Gastroesophageal sphincter (tissue), 4 donors: ENCODE measurements around the gene MCC. TPM values are rescaled to one million over a fixed set of nuclear protein-coding genes. Genes with fewer than 3 reads are reported as not detected.

Experiments
- ATAC-seq: fragments of 150-250 bp; one replicate; pipeline ENCODE4 v1.9.1; 2016; ENCODE audit warnings: mild to moderate bottlenecking, moderate library complexity
- H3K27ac ChIP-seq, 4 donors: fragments of 200-600 bp; sonication (generic) in 3 of 4; 1 replicate in 3 of 4; 2 replicates in 1 of 4; pipeline ENCODE4 v1.5.1; 2016 to 2019
- H3K27me3 ChIP-seq: fragments of 200-600 bp; sonication (generic); one replicate; pipeline ENCODE4 v1.5.1; 2019
- H3K36me3 ChIP-seq, 2 donors: fragments of 200-600 bp; sonication (generic); one replicate each; pipeline ENCODE4 v1.5.1; 2019; ENCODE audit warnings: control low read depth in 1 of 2
- H3K4me1 ChIP-seq, 3 donors: fragments of 200-600 bp; sonication (generic); 1 replicate in 2 of 3; 2 replicates in 1 of 3; pipeline ENCODE4 v1.5.1; 2016 to 2019; ENCODE audit warnings: control low read depth in 2 of 3
- H3K4me3 ChIP-seq, 2 donors: fragments of 200-600 bp; sonication (generic); one replicate each; pipeline ENCODE4 v1.5.1; 2019; ENCODE audit warnings: mild to moderate bottlenecking in 1 of 2, moderate library complexity in 1 of 2
- H3K9me3 ChIP-seq, 3 donors: fragments of 200-600 bp; sonication (generic); one replicate each; pipeline ENCODE4 v1.5.1; 2017 to 2019; ENCODE audit warnings: control low read depth in 2 of 3
- EP300 ChIP-seq: sonication (generic); formaldehyde crosslinking; IDR thresholded peaks from one replicate; pipeline ENCODE4 v1.6.1; 2017; ENCODE audit warnings: antibody characterized with exemption, mild to moderate bottlenecking
- POLR2A ChIP-seq, 2 donors: fragments of 450-650 bp; IDR thresholded peaks; one replicate each; pipeline ENCODE4 v1.6.1; 2017; ENCODE audit warnings: antibody characterized with exemption in 2 of 2, mild to moderate bottlenecking in 2 of 2, moderate library complexity in 1 of 2
- POLR2AphosphoS5 ChIP-seq: sonication (generic); formaldehyde crosslinking; IDR thresholded peaks from one replicate; pipeline ENCODE4 v1.6.1; 2017; ENCODE audit warnings: antibody characterized with exemption
- WGBS, 2 donors: methylation state at CpG; one replicate each; pipeline ENCODE4 v1.1.5; 2018; ENCODE audit warnings: low coverage in 1 of 2; 5-methylcytosine and 5-hydroxymethylcytosine counted together
- total RNA-seq, 4 donors: library from RNA; depleted of rRNA; stranded (reverse); fragments of >200 nt; gene quantifications; one replicate each; pipeline ENCODE4 v1.1.0, GENCODE V29; 2016
- TF ChIP-seq, protein P1 (sequence below), 4 experiments: fragments of 200-600 bp in 2 of 4; fragments of 450-650 bp in 2 of 4; sonication (generic) in 1 of 4; IDR thresholded peaks; one replicate each; pipeline ENCODE4 v1.5.1; 2017 to 2019; ENCODE audit warnings: antibody characterized with exemption in 4 of 4, mild to moderate bottlenecking in 2 of 4, moderate library complexity in 2 of 4

MCC gene
- total RNA-seq, 4 donors from 2014 or later, result 20.5 to 28.7 (median 23.5) TPM

- H3K4me1 ChIP-seq, result peaks cover 0 to 16% (median 3%) of the 10 kb centered on the region in 3 donors
- H3K9me3 ChIP-seq, result no peaks in the 10 kb centered on the region
- 94 to 97% methylated on average over 5 to 6 of the region's 8 CpGs for WGBS, 2 donors
- ATAC-seq, result no peak
- no peaks in the 10 kb centered on the region for H3K27me3 ChIP-seq
- TF ChIP-seq POLR2AphosphoS5, result no peak
- no peak for TF ChIP-seq POLR2A (IDR thresholded peaks at IDR 0.05)
- TF ChIP-seq EP300, result no peak
- H3K27ac ChIP-seq, result no peak overlapping the region
- H3K4me3 ChIP-seq, result no peak overlapping the region
- no peaks in the 10 kb centered on the region for H3K36me3 ChIP-seq
Observed at GRCh38 chr5:113202287-113202686, 286.0 kb downstream of the MCC start.

GRCh38 chr5:113201715-113202114 lies 286.5 kb downstream of the MCC start:
- H3K9me3 ChIP-seq, result no peaks in the 10 kb centered on the region
- WGBS, 2 donors, result 63 to 80% methylated on average over 5 of the region's 5 CpGs
- ATAC-seq, result no peak
- no peak overlapping the region for H3K27ac ChIP-seq
- TF ChIP-seq, protein P1, sequence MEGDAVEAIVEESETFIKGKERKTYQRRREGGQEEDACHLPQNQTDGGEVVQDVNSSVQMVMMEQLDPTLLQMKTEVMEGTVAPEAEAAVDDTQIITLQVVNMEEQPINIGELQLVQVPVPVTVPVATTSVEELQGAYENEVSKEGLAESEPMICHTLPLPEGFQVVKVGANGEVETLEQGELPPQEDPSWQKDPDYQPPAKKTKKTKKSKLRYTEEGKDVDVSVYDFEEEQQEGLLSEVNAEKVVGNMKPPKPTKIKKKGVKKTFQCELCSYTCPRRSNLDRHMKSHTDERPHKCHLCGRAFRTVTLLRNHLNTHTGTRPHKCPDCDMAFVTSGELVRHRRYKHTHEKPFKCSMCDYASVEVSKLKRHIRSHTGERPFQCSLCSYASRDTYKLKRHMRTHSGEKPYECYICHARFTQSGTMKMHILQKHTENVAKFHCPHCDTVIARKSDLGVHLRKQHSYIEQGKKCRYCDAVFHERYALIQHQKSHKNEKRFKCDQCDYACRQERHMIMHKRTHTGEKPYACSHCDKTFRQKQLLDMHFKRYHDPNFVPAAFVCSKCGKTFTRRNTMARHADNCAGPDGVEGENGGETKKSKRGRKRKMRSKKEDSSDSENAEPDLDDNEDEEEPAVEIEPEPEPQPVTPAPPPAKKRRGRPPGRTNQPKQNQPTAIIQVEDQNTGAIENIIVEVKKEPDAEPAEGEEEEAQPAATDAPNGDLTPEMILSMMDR (IDR thresholded peaks at IDR 0.05), result no peak
- TF ChIP-seq POLR2A (IDR thresholded peaks at IDR 0.05), result no peak
- no peak for TF ChIP-seq POLR2AphosphoS5
- no peak for TF ChIP-seq EP300
- H3K4me3 ChIP-seq, result no peak overlapping the region
- H3K36me3 ChIP-seq, result no peaks in the 10 kb centered on the region
- H3K4me1 ChIP-seq, result peaks cover 0 to 16% (median 3%) of the 10 kb centered on the region in 3 donors
- no peaks in the 10 kb centered on the region for H3K27me3 ChIP-seq

DNA sequence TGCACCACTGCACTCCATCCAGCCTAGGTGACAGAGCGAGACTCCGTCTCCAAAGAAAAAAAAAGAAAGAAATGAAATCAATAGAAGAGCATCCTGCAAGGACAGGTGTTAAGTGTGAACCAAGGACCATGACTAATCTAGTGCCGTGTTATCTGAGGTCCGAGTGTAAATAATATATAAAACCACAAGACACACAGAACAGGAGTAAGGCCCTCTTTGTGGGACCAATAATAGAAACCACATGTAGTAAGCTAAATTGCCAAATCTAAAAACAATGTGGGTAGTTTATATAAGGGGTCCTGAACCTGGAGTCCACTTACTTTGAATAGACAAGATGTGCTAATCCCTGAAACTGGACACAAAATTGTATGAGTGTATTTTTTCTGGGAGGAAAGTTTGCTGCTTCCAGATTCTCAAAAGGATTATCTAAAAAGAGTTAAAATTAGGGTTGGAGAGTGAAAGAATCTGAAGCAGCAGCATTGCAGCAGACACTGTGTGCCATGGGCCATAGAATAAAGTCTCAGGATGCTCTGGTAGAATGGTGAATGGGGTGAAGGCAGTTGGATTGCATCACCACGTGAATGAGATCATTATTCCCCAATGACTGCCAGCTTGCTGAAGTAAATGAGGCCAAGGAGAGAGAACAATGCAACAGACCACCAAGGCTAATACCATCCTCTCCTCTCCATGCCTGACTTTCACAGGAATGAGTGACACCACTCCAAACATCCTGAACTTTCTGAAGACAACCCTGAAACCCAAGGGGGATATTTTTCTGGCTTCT lies 288.9 kb downstream of the MCC start:
- Histone ChIP-seq H3K27ac (no peak overlapping the region), H3K27me3 (no peaks in the 10 kb centered on the region), H3K4me3 (no peak overlapping the region), H3K4me1 (peaks cover 0 to 7% (median 3%) of the 10 kb centered on the region in 3 donors), H3K9me3 (no peaks in the 10 kb centered on the region), H3K36me3 (no peaks in the 10 kb centered on the region)
- ATAC-seq, result no peak
- WGBS, 2 donors, result 73 to 86% methylated on average over 3 to 5 of the region's 5 CpGs
- no peak for TF ChIP-seq EP300
- no peak for TF ChIP-seq POLR2A (IDR thresholded peaks at IDR 0.05)
- TF ChIP-seq POLR2AphosphoS5, result no peak
- TF ChIP-seq, protein P1 (IDR thresholded peaks at IDR 0.05), result no peak

GRCh38 chr5:113197456-113198200 lies 290.6 kb downstream of the MCC start:
- Histone ChIP-seq H3K27ac (no peak overlapping the region), H3K36me3 (no peaks in the 10 kb centered on the region), H3K27me3 (no peaks in the 10 kb centered on the region), H3K4me3 (no peak overlapping the region), H3K9me3 (peaks cover 0 to 6% (median 0%) of the 10 kb centered on the region in 3 donors), H3K4me1 (peaks cover 0 to 7% (median 3%) of the 10 kb centered on the region in 3 donors)
- ATAC-seq, result peak; percentile 23
- WGBS, 2 donors, result 90 to 98% methylated on average over 7 of the region's 7 CpGs
- TF ChIP-seq EP300, result no peak
- TF ChIP-seq, protein P1 (IDR thresholded peaks at IDR 0.05), result no peak

DNA sequence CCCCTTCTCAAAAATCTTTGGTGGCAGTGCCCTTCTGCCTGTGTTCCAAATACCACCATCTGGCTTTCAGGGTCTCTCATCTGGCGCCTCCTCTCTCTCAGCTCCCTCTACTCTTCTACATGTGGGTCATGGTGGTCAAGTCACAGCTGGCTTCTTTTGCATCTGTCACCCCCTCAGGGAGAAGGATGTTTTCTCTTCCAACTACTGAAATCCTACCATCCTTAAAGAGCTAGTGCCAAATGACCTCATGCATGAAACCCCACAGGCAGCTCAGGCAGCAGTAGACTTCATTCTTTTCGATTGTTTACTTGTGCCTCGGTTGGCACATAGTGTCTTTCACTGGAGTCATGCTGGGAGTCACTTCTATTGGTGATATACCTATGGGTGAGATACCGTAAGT lies 292.5 kb downstream of the MCC start:
- no peaks in the 10 kb centered on the region for H3K36me3 ChIP-seq
- WGBS, 2 donors, result 76 to 91% methylated on average over 3 to 4 of the region's 4 CpGs
- ATAC-seq, result no peak
- no peak overlapping the region for H3K27ac ChIP-seq
- TF ChIP-seq EP300, result no peak
- H3K27me3 ChIP-seq, result no peaks in the 10 kb centered on the region
- H3K4me1 ChIP-seq, result peaks cover 0 to 7% (median 3%) of the 10 kb centered on the region in 3 donors
- H3K9me3 ChIP-seq, result peaks cover 0 to 6% (median 0%) of the 10 kb centered on the region in 3 donors
- H3K4me3 ChIP-seq, result no peak overlapping the region

GRCh38 chr5:113195251-113195650 lies 293.0 kb downstream of the MCC start:
- WGBS, 2 donors, result 73 to 89% methylated on average over 2 of the region's 3 CpGs
- ATAC-seq, result no peak

More at GRCh38 chr5:113195251-113195650, 293.0 kb downstream of the MCC start:
- H3K27ac ChIP-seq, result no peak overlapping the region
- peaks cover 0 to 7% (median 3%) of the 10 kb centered on the region in 3 donors for H3K4me1 ChIP-seq
- no peaks in the 10 kb centered on the region for H3K36me3 ChIP-seq
- H3K27me3 ChIP-seq, result no peaks in the 10 kb centered on the region
- H3K9me3 ChIP-seq, result peaks cover 0 to 6% (median 0%) of the 10 kb centered on the region in 3 donors
- TF ChIP-seq POLR2AphosphoS5, result no peak
- TF ChIP-seq, protein P1 (IDR thresholded peaks at IDR 0.05), result no peak
- TF ChIP-seq EP300, result no peak
- no peak for TF ChIP-seq POLR2A (IDR thresholded peaks at IDR 0.05)
- H3K4me3 ChIP-seq, result no peak overlapping the region
